Middle frontal gyrus (tissue), 1 donor: ENCODE measurements around the gene TRIM48.
"Not testable (repeated sequence)": the region's sequence is repeated elsewhere in the genome, so short reads cannot be mapped to it uniquely, and the experiment has no call there.

Source experiments
- DNase-seq: peaks from one replicate; pipeline ENCODE4 v3.0.0-alpha.2; 2015; ENCODE audit warnings: low spot score; ENCODE audit errors: extremely low spot score

Gene TRIM48, protein sequence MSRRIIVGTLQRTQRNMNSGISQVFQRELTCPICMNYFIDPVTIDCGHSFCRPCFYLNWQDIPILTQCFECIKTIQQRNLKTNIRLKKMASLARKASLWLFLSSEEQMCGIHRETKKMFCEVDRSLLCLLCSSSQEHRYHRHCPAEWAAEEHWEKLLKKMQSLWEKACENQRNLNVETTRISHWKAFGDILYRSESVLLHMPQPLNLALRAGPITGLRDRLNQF

DNA sequence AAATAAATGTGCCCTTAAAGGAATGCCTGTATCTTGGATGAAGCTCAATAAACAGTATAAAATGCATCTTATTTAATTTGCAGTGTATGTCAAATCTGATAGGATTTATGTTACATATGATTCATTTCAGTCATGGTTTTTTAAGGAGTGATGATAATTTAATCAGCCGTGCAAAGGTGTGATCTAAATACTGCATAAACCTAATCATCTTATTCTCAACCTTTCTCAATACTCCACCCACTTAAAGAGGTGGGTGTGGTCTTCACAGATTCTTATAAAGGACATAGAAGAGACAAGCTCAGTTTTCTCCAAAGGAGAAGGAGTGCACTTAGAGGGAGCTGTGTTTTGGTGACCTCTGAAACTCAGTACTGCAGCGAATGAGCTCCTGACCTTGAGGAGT, at the start of gene TRIM48:
TRIM48 (plus strand) TSS at position 301 of the 400 bp plus-strand sequence. CDS start 113 bp downstream, outside the sequence.
- not testable (repeated sequence) for DNase-seq

DNA sequence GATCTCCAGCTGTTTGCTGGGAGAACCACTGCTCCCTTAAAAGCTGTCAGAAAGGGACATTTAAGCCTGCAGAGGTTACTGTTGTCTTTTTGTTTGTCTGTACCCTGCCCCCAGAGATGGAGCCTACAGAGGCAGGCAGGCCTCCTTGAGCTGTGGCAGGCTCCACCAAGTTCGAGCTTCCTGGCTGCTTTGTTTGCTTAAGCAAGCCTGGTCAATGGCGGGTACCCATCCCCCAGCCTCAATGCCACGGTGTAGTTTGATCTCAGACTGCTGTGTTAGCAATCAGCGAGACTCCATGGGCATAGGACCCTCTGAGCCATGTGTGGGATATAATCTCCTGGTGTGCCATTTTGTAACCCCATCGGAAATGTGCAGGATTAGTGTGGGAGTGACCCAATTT, 23.6 kb upstream of the TRIM48 start:
- not testable (repeated sequence) for DNase-seq

DNA sequence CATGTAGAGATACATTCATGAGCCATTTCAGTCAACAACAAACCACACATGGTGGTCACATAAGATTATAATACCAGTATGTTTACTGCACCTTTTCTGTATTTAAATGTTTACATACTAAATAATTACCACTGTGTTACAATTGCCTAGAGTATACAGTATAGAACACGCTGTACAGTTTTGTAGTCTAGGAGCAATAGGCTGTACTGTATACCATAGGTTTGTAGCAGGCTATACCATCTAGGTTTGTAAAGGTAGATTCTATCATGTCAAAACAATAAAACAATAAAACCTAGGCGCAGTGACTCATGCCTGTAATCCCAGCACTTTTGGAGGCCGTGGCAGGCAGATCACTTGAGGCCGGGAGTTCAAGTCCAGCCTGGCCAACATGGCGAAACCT, 1.1 kb downstream of the TRIM48 start:
- no peak for DNase-seq
